OCI-LY7 (cell line): ENCODE data around the gene MYOF.

ENCODE experiments used
- CTCF ChIP-seq: fragments of 200-600 bp; sonication (generic); conservative IDR thresholded peaks from 2 replicates; pipeline ENCODE4 v1.5.1; 2014; ENCODE audit warnings: mild to moderate bottlenecking, antibody characterized with exemption, low read length, moderate library complexity, mixed read lengths
- EZH2phosphoT487 ChIP-seq: fragments of 200-600 bp; sonication (generic); IDR thresholded peaks from 2 replicates; pipeline ENCODE4 v1.6.1; 2018; ENCODE audit warnings: low read depth, borderline replicate concordance, mild to moderate bottlenecking, mixed run types, antibody characterized with exemption, low read length, moderate library complexity, mixed read lengths

DNA sequence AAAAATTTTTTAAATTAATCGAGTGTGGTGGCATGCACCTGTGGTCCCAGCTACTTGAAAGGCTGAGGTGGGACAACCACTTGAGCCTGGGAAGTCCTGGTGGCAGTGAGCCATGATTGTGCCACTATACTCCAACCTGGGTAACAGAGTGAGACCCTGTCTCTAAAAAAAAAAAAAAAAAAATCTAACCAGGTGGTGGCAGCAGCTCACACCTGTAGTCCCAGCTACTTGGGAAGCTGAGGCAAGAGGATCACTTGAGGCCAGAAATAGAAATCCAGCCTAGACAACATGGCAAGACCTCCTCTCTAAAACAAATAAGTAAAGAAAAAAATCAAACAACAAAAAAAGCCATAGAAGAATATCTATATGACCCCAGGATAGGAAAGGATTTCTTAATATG, 3.6 kb upstream of the MYOF start:
- TF ChIP-seq CTCF (peak; percentile 58; the same call in 1 of the 2 replicates), EZH2phosphoT487 (no peak)
